Kidney capillary endothelial cell (primary cell): ENCODE results near the gene OSBPL10.

Experiments
- DNase-seq: peaks from one replicate; pipeline ENCODE4 v3.0.0-alpha.2; 2018; ENCODE audit warnings: low spot score

Gene OSBPL10

DNA sequence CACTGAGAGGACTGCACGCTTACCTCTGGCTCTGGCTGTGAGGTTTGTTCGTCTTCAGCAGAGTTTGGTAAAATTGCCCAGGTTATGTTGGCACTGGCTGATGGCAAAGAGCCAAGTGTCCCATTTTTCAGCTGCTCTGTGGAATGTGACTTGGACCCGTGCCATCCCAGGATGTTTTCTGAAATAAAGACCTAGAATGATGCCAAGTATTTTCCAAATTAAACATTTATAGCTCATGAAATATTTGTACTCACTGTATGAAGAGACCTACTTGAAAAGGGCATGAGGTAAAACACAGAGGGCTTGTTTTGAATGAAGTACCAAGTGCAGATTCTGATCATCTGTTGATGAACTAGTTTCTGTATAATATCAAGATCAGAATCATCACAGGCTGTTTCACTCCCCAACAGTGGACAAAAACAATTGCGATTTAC, 247.8 kb downstream of the OSBPL10 start:
- DNase-seq: peak; percentile 29

DNA sequence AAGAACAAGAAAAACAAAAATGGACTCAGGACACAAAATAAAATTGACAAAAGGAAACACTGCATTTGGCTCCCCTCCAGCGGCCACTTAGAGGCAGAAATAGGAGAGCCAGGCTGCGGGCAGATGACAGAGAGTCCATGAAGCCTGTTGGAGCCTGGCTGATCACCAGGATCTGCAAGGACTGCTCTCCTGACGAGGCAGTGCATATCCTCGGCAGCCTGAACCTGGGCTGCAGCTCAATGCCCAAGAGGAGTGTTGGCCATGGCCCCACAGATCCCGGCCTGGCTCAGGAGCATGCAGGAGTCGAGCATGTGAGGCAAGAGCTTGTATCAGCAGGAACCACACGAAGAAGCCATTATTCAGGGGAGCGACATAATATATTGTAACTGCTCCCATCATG, 248.5 kb downstream of the OSBPL10 start:
- DNase-seq: no peak

DNA sequence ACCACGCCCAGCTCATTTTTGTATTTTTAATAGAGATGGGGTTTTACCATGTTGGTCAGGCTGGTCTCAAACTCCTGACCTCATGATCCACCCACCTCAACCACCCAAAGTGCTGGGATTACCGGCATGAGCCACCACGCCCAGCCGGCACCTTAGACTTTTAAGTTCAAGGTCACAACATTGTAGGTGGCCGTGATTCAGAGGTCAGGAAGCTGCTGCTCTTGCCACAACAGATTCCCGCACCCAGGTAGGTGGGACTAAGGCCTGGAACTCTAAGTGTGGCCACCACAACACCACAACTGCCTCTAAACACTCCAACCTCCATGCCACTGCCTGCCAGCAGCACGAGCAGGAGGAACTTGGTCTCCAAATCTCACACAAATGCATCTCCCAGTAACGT, 251.5 kb downstream of the OSBPL10 start:
- no peak for DNase-seq

DNA sequence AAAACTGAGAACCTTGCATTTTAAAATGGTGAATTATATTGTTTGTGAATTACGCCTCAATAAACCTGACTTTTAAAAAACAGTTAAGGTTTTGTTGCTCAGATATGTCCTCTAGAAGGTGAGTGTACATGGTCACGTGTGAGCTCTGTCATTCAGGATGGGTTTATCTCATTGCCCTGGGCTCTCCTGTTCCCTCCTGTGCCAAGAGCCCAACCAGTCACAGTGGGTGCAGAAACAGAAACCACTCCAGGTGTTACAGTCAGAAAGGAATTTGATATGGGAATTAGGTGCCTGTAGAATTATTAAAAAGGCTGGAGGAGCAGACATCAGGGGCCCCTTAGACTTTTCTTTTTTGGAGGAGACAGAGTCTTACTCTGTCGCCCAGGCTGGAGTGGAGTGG, 252.0 kb downstream of the OSBPL10 start:
- DNase-seq: no peak

DNA sequence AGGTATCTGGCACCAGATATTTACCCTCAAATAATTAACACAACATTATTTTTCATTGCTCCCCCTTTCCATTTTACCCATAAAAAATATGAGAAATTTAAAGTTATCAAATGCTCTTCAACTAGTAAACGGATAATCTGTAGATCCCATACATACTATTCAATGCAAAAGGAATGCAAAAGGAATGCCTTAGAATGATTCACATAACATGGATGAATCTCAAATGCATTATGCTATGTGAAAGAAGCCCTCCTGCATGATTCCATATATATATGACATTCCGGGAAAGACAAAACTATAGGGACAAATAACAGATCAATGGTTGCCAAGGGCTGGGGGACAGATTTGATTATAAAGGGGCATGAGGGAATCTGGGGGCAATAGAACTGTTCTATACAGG, 252.7 kb downstream of the OSBPL10 start:
- no peak for DNase-seq

DNA sequence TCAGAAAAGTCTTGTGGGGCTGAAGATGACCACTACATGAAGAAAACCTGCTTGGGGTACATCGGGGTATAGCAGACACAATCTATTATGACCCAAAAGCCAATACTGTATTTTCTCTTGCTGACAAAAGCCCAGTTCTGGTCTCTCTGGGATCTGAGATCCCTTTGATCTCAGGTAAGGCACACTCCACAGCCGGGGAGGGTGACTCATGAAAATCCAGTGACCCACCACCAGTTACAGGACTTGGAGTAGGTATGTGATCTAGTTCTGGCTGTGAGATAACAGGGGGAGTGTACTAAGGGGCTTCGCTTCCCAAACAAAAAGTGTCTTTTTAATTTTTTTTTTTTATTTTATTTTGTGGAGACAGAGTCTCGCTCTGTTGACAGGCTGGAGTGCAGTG, 255.1 kb downstream of the OSBPL10 start:
- DNase-seq: no peak

DNA sequence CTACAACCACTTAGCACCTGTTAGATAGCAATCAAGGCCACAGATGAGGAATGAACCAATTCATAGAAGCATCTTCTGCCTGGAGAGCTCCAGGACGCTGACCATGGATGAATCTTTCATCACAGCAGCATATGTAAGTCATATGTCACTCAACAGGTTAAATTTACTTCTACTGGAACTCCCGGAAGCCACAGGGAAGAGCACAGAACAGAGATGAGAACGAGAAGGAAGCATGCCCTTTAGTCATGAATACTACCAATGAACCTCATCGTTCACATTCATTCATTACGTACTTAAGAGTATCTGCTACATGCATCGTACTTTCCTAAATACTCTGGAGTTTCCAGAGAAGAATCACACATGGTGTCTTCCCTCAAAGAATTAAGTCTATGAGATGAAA, 255.5 kb downstream of the OSBPL10 start:
- DNase-seq: no peak

DNA sequence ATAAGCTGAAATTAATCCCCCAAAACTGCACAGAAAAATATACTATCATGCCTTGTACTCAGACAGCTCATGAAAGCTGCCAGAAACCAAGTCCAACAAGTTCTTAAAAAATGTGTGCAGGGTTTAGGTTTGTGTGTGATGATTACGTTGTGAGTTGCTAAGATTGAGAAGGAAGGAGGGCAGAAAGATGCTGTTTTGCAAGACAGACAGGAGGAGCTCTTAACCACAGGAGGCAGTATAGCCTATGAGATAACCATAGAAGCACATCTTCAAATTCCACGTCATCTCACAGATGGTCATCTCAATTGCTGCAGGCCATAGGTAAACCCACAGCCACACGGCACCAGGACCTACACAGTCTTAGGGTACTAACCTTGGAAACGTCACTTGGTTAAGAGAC, 256.4 kb downstream of the OSBPL10 start:
- DNase-seq: no peak

DNA sequence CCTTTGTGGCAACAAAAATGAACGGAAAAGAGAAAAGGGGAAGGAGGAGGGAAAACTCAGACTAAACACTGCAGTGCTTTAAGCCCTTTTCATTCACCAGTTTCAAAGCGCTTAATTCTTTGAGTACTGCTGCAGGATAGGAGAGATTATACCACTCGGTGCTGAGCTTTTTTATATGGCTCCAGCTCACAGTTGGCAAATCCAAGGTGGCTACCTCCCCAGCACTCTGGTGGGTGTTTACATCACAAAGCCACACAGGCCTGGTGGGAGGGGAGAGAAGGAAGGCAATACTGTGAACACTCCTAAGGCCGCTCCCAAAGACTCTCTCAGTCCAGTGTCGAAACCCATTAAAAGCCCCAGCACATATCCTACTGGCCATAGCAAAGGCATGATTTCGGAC, 256.9 kb downstream of the OSBPL10 start:
- no peak for DNase-seq

DNA sequence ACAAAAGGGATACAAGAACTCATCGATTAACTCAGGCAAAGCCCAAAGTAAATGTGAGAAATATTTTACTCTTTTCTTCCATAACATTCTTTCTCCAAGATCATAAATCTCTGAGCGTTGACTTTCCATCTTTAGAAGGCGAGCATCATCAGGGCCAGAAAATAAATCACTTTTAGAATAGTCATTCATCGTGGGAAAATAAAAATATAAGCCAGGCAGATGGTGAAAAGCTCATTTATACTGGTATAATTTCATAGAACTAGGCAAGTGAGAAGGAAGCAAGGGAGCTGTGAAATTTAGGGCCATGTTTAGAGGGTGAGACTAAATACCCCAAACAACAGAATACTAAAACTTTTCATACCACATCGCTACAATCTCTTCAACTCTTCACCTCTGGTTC, 257.4 kb downstream of the OSBPL10 start:
- DNase-seq: no peak

DNA sequence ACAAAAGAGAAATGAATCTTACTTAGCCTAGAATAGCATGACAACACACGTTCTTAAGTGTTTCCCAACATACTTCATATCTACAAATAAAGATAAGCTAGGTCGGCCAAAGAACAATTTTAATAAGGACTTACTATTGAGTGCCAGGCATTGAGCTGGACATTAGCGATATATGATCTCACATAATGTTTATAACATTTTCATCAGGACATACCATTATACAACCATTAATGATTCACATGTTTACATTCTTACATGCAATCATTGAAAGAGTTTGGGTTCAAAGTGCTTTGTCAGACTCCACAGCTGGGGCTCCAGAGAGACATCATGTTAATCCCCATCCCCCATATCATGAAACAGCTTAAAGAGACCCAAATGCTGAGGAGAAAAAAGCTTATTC, 259.4 kb downstream of the OSBPL10 start:
- no peak for DNase-seq

DNA sequence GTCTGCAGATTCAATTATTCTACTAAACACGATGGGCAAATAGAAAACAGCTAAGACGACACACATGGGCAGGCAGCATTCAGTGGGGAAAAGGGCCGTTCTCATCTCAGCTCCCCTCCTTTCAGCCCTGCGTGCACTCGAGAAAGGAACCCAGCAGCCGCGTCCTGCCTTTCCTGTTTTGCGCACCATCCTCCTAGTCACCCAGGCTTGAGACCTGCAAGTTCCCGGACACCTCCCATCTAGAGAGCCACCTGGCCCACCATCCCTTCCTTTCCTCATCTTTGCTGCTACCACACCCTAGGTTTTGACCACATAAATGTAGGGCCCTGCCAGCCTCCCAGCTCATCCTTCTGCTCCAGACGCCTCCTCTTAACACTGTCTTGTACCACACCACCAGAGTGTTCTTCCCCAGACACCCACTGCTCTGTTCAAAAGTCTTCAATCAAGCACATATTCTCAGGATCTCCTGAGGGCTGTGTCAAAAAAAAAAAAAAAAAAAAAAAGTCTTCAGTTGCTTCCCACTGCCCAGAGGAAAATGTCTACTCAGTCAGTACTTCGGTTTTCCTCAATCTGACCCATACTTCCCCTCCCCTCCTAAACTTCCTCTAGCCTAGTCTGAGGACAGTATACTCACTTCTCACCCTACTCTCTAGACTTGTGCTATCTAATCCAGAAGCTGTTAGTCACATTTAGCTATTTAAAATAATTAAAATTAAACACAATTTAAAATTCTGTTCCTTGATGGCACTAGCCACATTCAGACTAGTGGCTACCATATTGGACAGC, 266.4 kb downstream of the OSBPL10 start:
- DNase-seq: no peak

DNA sequence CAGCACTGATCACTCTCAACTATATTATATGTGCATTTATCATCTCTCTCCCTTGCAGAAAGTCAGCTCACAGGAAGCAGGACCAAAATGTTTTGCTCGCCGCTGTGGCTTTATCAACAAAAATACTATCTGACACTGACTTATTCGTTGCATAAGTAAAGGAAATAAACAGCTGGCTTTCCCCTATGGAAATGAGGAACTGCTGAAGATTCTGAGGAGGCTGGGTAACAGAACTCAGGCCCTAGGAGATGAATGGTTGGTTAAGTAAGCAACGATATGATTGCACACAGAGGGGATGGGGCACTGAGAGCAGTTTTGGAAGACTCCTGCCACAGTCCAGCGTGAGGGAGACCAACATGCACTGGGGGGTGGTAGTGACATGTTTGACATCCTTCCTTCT, 267.2 kb downstream of the OSBPL10 start:
- no peak for DNase-seq

DNA sequence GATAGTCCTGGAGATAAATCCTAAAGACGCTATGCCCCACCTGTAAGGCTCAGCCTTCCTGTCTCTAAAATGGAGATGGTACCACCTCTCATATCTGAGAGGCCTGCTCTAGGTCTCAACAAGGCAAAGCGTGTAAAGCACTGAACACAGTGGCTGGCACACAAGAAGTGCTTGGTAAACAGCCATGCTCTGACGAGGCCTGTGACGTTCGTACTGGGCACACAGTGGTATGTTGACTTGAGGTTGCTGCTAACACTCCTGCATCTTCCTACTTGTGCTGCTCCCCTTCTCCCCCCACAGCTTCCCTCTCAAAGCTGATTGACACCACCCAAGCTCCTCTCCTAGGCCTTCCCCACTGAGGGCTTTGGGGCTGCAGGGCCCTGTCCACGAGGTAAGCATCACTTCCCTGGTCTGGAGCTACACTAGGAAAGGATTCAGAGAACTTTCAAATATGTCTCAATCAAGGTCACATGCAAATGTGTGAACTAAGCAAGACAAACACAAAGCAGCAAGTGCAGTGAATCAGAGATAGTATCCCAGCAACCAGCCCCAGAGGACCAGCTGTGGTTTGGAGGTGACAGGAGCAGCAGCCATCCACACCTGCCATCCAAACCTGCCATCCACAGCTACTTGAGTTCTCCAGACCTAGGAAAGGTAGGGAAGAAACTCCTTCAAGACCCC, 270.8 kb downstream of the OSBPL10 start:
- DNase-seq: no peak

DNA sequence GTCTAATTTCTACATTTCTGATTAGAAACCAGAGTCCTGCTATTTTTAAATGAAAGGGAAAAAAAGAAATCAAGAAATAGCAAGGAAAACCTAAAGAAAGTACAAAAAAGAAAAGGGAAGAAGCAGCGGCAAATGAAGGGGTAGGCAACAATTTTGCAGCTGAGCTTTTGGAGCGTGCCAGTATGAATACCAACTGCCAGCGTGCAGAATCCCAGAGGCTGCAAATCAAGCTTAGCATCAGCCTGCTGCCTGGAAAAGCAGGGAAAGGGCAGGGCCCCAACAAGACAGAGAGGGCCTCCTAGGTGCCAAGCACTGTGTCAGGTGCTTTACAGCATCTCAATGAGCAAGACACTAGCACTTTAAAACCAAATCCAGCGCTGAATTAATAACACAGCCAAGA, 271.5 kb downstream of the OSBPL10 start:
- no peak for DNase-seq

DNA sequence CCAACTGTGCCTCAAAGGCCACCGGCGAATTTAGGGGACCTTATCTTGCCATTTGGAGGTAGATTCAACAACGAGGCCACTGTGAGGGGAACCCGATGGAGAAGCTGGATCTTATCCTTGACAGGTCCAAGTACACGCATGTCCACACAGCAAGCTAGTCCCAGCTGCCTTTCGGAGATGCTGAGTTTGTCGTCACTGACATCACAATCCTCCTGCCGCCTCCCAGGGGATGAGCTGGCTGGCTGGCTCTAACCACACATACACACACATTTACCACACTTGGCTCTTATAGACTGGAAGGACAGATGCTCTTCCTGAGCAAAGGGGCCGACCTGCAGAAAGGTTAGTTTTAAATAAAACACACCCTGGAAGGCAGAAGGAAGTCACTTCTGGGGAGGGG, 272.1 kb downstream of the OSBPL10 start:
- DNase-seq: no peak

DNA sequence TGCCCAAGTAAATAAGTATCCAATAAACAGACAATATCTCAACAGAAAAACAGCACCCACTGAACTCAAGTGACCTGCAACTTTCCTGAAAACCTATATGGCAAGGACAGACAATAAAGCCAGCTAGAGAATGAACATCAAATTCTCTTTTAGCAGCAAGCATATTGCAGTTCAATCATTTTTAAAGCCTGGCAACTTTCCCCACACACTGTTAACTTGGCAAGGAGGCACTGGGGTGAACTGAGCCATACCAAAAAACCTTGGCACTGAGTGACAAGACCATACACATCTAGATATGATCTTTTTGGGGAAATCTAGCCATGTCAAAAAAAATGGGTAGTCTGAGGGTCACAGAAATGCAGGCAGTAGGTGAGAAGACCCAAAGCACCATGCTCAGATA, 273.8 kb downstream of the OSBPL10 start:
- DNase-seq: no peak

DNA sequence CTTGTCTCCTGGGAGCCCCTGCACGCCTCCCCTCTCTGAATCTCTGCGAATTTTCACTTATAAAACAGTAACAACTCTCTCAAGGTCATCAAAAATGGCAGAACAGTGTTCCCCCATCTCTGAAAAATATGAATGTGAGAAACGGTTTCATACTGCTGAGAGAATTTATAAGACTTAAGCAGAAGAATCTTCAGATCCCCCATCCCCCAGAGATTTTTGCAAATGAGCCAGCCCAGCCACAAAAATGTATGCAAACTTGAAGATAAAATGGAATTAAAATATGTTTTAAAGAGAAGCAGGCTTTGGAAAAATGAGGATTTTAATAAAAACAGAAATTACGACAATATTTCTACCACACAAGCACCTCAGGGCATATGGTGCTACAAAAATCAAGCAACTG, 275.3 kb downstream of the OSBPL10 start:
- no peak for DNase-seq

DNA sequence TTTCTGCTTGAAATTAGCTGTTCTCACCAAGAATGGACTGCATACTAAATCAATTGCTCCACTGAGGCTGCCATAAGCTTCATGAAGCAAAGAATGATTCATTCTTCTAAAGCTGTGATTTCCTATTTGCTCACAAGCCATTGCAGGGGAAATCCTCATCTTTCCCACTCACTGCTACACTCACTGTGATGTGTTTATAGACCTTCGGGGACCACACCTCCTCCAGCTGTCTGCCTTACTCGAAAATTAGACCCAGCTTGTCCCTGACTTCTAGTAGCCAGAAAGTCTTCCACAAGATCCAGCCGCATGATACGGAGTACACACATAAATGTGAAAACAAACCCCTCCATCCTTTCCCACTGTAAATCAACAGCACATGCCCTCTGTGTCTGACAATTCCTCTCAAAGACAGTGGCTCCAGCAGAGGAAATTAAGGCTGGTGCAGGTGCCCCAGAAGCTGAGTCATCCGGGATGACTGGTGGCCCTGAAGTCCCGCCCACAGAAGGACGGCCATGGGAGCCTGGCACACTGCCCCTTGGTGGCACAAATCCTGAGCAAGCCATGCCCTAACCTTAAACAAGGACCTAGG, 276.4 kb downstream of the OSBPL10 start:
- DNase-seq: peak; percentile 50

DNA sequence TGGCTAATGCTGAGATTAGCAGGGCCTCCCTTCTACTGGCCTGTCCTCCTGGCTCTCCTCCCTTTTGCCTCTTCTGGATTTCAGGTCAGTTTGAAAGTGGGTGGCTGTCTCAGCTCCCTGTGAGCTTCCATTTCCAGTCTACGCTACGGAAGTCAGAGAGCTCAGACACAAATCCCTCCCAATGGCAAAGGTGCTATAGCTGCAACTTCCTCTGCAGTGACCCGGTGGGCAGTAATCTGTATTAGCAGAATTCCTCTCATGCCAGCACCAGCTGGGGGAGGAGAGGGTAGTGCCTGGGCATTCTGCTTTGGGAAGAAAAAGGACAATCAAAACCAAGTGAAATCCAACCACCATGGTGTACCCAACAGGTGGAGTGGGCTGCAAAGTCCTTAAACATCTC, 276.9 kb downstream of the OSBPL10 start:
- DNase-seq: no peak

DNA sequence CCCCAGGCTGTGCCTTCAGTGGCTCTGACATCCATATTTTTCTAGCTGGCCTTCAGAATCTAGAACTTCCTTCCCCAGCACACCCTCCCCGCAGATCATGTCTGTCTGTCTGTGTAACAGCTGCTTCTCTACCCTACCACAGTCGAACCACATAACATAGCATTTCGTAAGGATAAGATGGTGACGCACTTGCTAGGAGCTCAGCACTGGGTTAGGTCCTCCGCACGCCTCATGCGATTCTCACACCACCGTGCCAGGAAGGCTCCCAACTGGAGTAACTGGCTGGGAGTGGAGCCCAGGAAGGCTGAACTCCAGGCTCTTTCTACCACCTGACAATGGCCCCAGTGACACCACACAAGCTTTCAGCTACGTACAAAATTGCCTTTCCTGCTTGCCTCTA, 279.8 kb downstream of the OSBPL10 start:
- no peak for DNase-seq

DNA sequence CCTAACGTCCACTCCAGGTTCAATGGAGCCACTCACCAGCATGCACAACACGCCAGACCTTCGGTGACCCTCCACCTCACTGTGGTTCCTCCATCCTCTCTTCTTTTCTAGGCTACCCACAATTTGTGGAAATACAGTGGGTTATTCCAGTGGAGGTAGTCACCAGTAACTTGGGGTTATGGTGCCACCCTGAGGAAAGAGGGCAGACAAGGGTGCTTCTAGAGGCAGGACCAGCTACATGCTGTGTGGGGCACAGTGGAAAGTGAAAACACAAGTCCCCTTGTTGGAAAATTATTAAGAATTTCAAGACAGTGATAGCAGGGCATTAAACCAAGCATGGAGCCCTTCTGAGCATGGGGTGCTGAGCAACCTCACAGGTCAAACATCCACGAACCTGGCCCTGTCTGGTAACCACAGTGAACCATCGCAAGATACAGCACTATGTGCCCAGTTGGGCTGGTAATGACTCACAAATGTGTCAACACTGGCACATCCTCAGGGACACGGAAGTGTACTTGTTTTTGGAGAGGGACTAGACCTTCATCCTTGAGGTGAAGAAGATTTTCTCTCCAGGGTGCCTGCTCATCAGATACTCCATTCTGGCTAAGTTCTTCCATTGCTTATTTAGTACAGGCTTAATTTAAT, 281.6 kb downstream of the OSBPL10 start:
- no peak for DNase-seq
